Endothelial cell of umbilical vein (primary cell): ENCODE data around the gene SERPINE3. TPM values are rescaled to one million over a fixed set of nuclear protein-coding genes. Genes with fewer than 3 reads are reported as not detected.

Source experiments
- BruUV-seq: library from RNA; stranded (reverse); fragments of 400-500 nt; replicated peaks from 2 replicates; lab custom pipeline; 2021; lab: Mats Ljungman, UMichigan
- CTCF ChIA-PET: fragments of 300-600, 350-600 bp; sonication (Branson Sonifier 250); formaldehyde crosslinking; loops from one replicate; lab custom pipeline; 2021; ENCODE audit warnings: antibody characterized with exemption, inconsistent platforms; lab: Charles Lee
- POLR2A ChIA-PET: fragments of 300-600, 350-600 bp; sonication (Branson Sonifier 250); formaldehyde crosslinking; loops from one replicate; lab custom pipeline; 2021; ENCODE audit warnings: antibody characterized with exemption, inconsistent platforms; lab: Charles Lee
- DNase-seq: peaks from one replicate; pipeline ENCODE4 v3.0.0-alpha.2; 2011; ENCODE audit warnings: low read depth, low spot score
- FAIRE-seq: peaks from 2 replicates; lab custom pipeline; 2011; peaks lifted over from hg19 to GRCh38; lab: Jason Lieb, UNC
- H2AFZ ChIP-seq: 2 replicates; pipeline ENCODE4 v1.6.0; 2012; ENCODE audit warnings: low read depth, low read length, control low read depth, inconsistent platforms
- H3K27ac ChIP-seq: 2 replicates; pipeline ENCODE4 v1.5.1; 2011; ENCODE audit warnings: low read depth, mild to moderate bottlenecking, control low read depth, low read length, moderate library complexity; ENCODE audit not compliant: insufficient read depth
- H3K27me3 ChIP-seq, 2 experiments: 2 replicates each; pipeline versions ENCODE4 v1.6.0 to v1.6.1; 2011; ENCODE audit warnings: low read length in 2 of 2, mixed read lengths in 1 of 2; ENCODE audit not compliant: control insufficient read depth in 2 of 2, insufficient read depth in 2 of 2
- H3K36me3 ChIP-seq, 2 experiments: 2 replicates in 1 of 2; 3 replicates in 1 of 2; pipeline ENCODE4 v1.5.1; 2011; ENCODE audit warnings: low read length in 2 of 2, mild to moderate bottlenecking in 1 of 2, moderate library complexity in 1 of 2; ENCODE audit not compliant: control insufficient read depth in 2 of 2, insufficient read depth in 2 of 2; ENCODE audit errors: extremely low read depth in 1 of 2
- H3K4me1 ChIP-seq: 3 replicates; pipeline ENCODE4 v1.5.1; 2011; ENCODE audit warnings: mild to moderate bottlenecking, low read length; ENCODE audit not compliant: control insufficient read depth, insufficient read depth; ENCODE audit errors: extremely low read depth
- H3K4me2 ChIP-seq: 2 replicates; pipeline ENCODE4 v1.6.1; 2011; ENCODE audit warnings: low read length, control low read depth, mixed read lengths; ENCODE audit not compliant: insufficient read depth
- H3K4me3 ChIP-seq, 3 experiments: fragments of 200-600 bp in 1 of 3; sonication (generic), shearing (Covaris generic) in 1 of 3; replicated peaks in 1 of 3; 2 replicates each; pipeline ENCODE4 v1.5.1; 2011 to 2016; ENCODE audit warnings: control low read depth in 3 of 3, low read length in 3 of 3, mild to moderate bottlenecking in 2 of 3, inconsistent platforms in 1 of 3, low read depth in 1 of 3, moderate library complexity in 1 of 3; ENCODE audit not compliant: insufficient read depth in 1 of 3
- H3K79me2 ChIP-seq: 2 replicates; pipeline ENCODE4 v1.6.0; 2012; ENCODE audit warnings: low read length, inconsistent platforms; ENCODE audit not compliant: control insufficient read depth, insufficient read depth
- H3K9ac ChIP-seq: replicated peaks from 2 replicates; pipeline ENCODE3; 2011; ENCODE audit warnings: low read length, control low read depth; ENCODE audit not compliant: insufficient read depth; ENCODE audit errors: extremely low read depth
- H3K9me1 ChIP-seq: replicated peaks from 3 replicates; pipeline ENCODE4 v1.6.0; 2011; ENCODE audit warnings: mild to moderate bottlenecking, low read length; ENCODE audit not compliant: control insufficient read depth, insufficient read depth; ENCODE audit errors: extremely low read depth
- H3K9me3 ChIP-seq: replicated peaks from 2 replicates; pipeline ENCODE4 v1.5.1; 2012; ENCODE audit warnings: low read length, inconsistent platforms; ENCODE audit not compliant: control insufficient read depth, insufficient read depth
- H4K20me1 ChIP-seq: replicated peaks from 2 replicates; pipeline ENCODE3; 2011; ENCODE audit warnings: mild to moderate bottlenecking, low read length; ENCODE audit not compliant: control insufficient read depth, insufficient read depth; ENCODE audit errors: extremely low read depth
- CTCF ChIP-seq, 2 donors: IDR thresholded peaks; 1 replicate in 1 of 2; 2 replicates in 1 of 2; pipeline ENCODE4 v1.5.1; 2011; ENCODE audit warnings: low read length in 2 of 2, mild to moderate bottlenecking in 2 of 2, moderate library complexity in 2 of 2, control low read depth in 1 of 2, inconsistent platforms in 1 of 2, low read depth in 1 of 2; ENCODE audit not compliant: insufficient read depth in 1 of 2; ENCODE audit errors: extremely low read depth in 1 of 2
- EZH2 ChIP-seq: IDR thresholded peaks from 2 replicates; pipeline ENCODE4 v1.6.1; 2012; ENCODE audit warnings: borderline replicate concordance, low read depth, mild to moderate bottlenecking, moderate library complexity, low read length, inconsistent platforms; ENCODE audit not compliant: severe bottlenecking
- FOS ChIP-seq: IDR thresholded peaks from 2 replicates; pipeline ENCODE4 v1.6.1; 2011; ENCODE audit warnings: mild to moderate bottlenecking, low read length, moderate library complexity, borderline replicate concordance; ENCODE audit not compliant: insufficient read depth
- GATA2 ChIP-seq: IDR thresholded peaks from 2 replicates; pipeline ENCODE4 v1.7.0; 2011; ENCODE audit warnings: low read depth, mild to moderate bottlenecking, moderate library complexity, mixed read lengths, low read length; ENCODE audit not compliant: insufficient read length, insufficient read depth
- JUN ChIP-seq: IDR thresholded peaks from 2 replicates; pipeline ENCODE4 v1.6.1; 2011; ENCODE audit warnings: borderline replicate concordance, low read depth; ENCODE audit not compliant: insufficient read length, insufficient read depth
- MAX ChIP-seq: IDR thresholded peaks from 2 replicates; pipeline ENCODE4 v1.6.1; 2011; ENCODE audit not compliant: insufficient read depth, insufficient read length
- MYC ChIP-seq: IDR thresholded peaks from one replicate; pipeline ENCODE4 v1.6.1; 2011; ENCODE audit warnings: mild to moderate bottlenecking, low read depth, low read length
- POLR2A ChIP-seq: IDR thresholded peaks from 2 replicates; pipeline ENCODE4 v1.6.1; 2012; ENCODE audit warnings: low read depth, mild to moderate bottlenecking, control low read depth, low read length
- POLR2AphosphoS5 ChIP-seq: IDR thresholded peaks from 2 replicates; pipeline ENCODE4 v1.6.1; 2012; ENCODE audit warnings: low read depth, mild to moderate bottlenecking, control low read depth, low read length, moderate library complexity; ENCODE audit not compliant: insufficient read depth
- dilution Hi-C: fragments of 300-500 bp; cut with MboI; formaldehyde crosslinking; loops from one replicate; pipeline ENCODE4 v1.15.0; 2019; ENCODE audit warnings: low sequenced_read_pairs; ENCODE audit not compliant: extremely low pct_ligation_motif_present
- intact Hi-C: fragments of 100-400 bp; cut with micrococcal nuclease; formaldehyde crosslinking; loops from one replicate; pipeline ENCODE4 v1.10.0; 2022
- polyA plus RNA-seq, 4 experiments: library from polyadenylated mRNA; depleted of rRNA in 3 of 4; stranded (reverse) in 3 of 4; unstranded in 1 of 4; fragments of >200 nt; gene quantifications; 2 replicates each; pipeline versions ENCODE4 v1.2.1 to v1.2.3, GENCODE V29; 2011 to 2012; ENCODE audit warnings: missing spikeins in 1 of 4
- total RNA-seq: library from RNA; stranded (reverse); gene quantifications from 2 replicates; pipeline ENCODE4 v1.2.3, GENCODE V29; 2021

The SERPINE3 gene
- total and polyA plus RNA-seq, 2 donors (not counting 3 experiments of a cell fraction or from before 2014, with no cell fraction given) = not detected

GRCh38 chr13:51318876-51319275, 20.6 kb upstream of the SERPINE3 start:
- dilution Hi-C loops = no loop called here
- BruUV-seq = no TSS peak

More at GRCh38 chr13:51318876-51319275, 20.6 kb upstream of the SERPINE3 start:
- Histone ChIP-seq H3K4me2 (no peak overlapping the region), H2AFZ (no peak overlapping the region), H3K27me3 (no peaks in the 10 kb centered on the region), H3K9ac (no peak overlapping the region), H3K9me3 (no peaks in the 10 kb centered on the region), H3K36me3 (no peaks in the 10 kb centered on the region), H3K9me1 (no peaks in the 10 kb centered on the region), H4K20me1 (no peaks in the 10 kb centered on the region), H3K79me2 (no peaks in the 10 kb centered on the region), H3K4me1 (peaks cover 13% of the 10 kb centered on the region), H3K27ac (no peak overlapping the region), H3K4me3 (no peak overlapping the region)
- FAIRE-seq (no peak), DNase-seq (no peak)
- ChIA-PET POLR2A (no interaction called here), CTCF (no interaction called here)
- intact Hi-C loops = loop anchor here (5.0 to 10.0 kb wide), 2 partner anchors 33 to 96 kb away; no protein-coding TSS in a partner anchor
- TF ChIP-seq MYC (no peak), POLR2A (no peak), POLR2AphosphoS5 (no peak), MAX (no peak), FOS (no peak), JUN (no peak), GATA2 (no peak), EZH2 (no peak), CTCF (IDR thresholded peaks at IDR 0.05; ENCODE audit: extremely low read depth in 1 of 2, insufficient read depth in 1 of 2, low read depth in 1 of 2, low read length in 2 of 2) (no peak)
